GM12878 (cell line): ENCODE results near the gene LGALS9. TPM values are rescaled to one million over a fixed set of nuclear protein-coding genes. Genes with fewer than 3 reads are reported as not detected.

Experiments used
- ATAC-seq: fragments of 200-7000 bp; cut with Tn5 transposase; 3 replicates; pipeline ENCODE4 v1.9.1; 2020; ENCODE audit warnings: mild to moderate bottlenecking, moderate library complexity
- BruUV-seq: library from RNA; stranded (reverse); fragments of 400-500 nt; replicated peaks from 2 replicates; lab custom pipeline; 2021; lab: Mats Ljungman, UMichigan
- CTCF ChIA-PET: fragments of 300-600 bp; sonication (Branson Sonifier 250); formaldehyde crosslinking; extraction: SDS; loops from one replicate; lab custom pipeline; 2021; ENCODE audit warnings: inconsistent platforms; lab: Yijun Ruan, JAX
- POLR2A ChIA-PET: fragments of 350-600 bp; formaldehyde crosslinking; extraction: SDS; loops from one replicate; lab custom pipeline; 2021; ENCODE audit warnings: inconsistent platforms; lab: Charles Lee
- RAD21 ChIA-PET: fragments of 300-600 bp; sonication (Branson Sonifier 250); formaldehyde crosslinking; loops from one replicate; lab custom pipeline; 2023; ENCODE audit warnings: antibody characterized with exemption; ENCODE audit not compliant: unreplicated experiment; lab: Charles Lee
- SMC1A ChIA-PET: fragments of 300-600 bp; sonication (Branson Sonifier 250); formaldehyde crosslinking; loops from one replicate; lab custom pipeline; 2023; ENCODE audit not compliant: unreplicated experiment, uncharacterized antibody; lab: Charles Lee
- DNase-seq: peaks from one replicate; pipeline ENCODE4 v3.0.0-alpha.2; 2011; ENCODE audit warnings: low read depth, low spot score
- FAIRE-seq: peaks from 3 replicates; lab custom pipeline; 2011; peaks lifted over from hg19 to GRCh38; lab: Jason Lieb, UNC
- H2AFZ ChIP-seq: 2 replicates; pipeline ENCODE4 v1.6.0; 2011; ENCODE audit warnings: low read depth, low read length, control low read depth; ENCODE audit not compliant: control insufficient read depth
- H3K27ac ChIP-seq: 2 replicates; pipeline ENCODE4 v1.5.1; 2011; ENCODE audit warnings: control low read depth; ENCODE audit not compliant: control insufficient read depth, insufficient read depth
- H3K27me3 ChIP-seq, 2 experiments: replicated peaks in 1 of 2; 2 replicates each; pipeline versions ENCODE4 v1.6.0 to v1.6.1; 2011; ENCODE audit warnings: low read length in 1 of 2; ENCODE audit not compliant: control insufficient read depth in 2 of 2, insufficient read depth in 2 of 2
- H3K36me3 ChIP-seq, 2 experiments: 2 replicates each; pipeline ENCODE4 v1.5.1; 2011; ENCODE audit warnings: low read length in 1 of 2; ENCODE audit not compliant: control insufficient read depth in 2 of 2, insufficient read depth in 2 of 2
- H3K4me1 ChIP-seq: 2 replicates; pipeline ENCODE4 v1.6.1; 2011; ENCODE audit warnings: mild to moderate bottlenecking, low read length, moderate library complexity, mixed read lengths; ENCODE audit not compliant: control insufficient read depth, insufficient read depth
- H3K4me2 ChIP-seq: 2 replicates; pipeline ENCODE4 v1.6.0; 2011; ENCODE audit warnings: control low read depth; ENCODE audit not compliant: control insufficient read depth, insufficient read depth
- H3K4me3 ChIP-seq: fragments of 200-600 bp; sonication (generic); 2 replicates; pipeline ENCODE4 v1.5.1; 2016
- H3K79me2 ChIP-seq: 2 replicates; pipeline ENCODE4 v1.6.0; 2011; ENCODE audit warnings: low read length; ENCODE audit not compliant: control insufficient read depth, insufficient read depth
- H3K9ac ChIP-seq: 2 replicates; pipeline ENCODE4 v1.8.0; 2011; ENCODE audit warnings: low read length, control low read depth, mixed read lengths; ENCODE audit not compliant: control insufficient read depth, insufficient read depth
- H3K9me3 ChIP-seq: replicated peaks from 3 replicates; pipeline ENCODE4 v1.5.1; 2011; ENCODE audit warnings: mild to moderate bottlenecking, low read length; ENCODE audit not compliant: control insufficient read depth, insufficient read depth
- H4K20me1 ChIP-seq: 2 replicates; pipeline ENCODE4 v1.6.0; 2011; ENCODE audit not compliant: control insufficient read depth, insufficient read depth
- BCL11A ChIP-seq: IDR thresholded peaks from 2 replicates; pipeline ENCODE4 v1.6.1; 2011; ENCODE audit warnings: low read depth, low read length
- CBFB ChIP-seq: IDR thresholded peaks from 2 replicates; pipeline ENCODE4 v1.6.1; 2016; ENCODE audit warnings: antibody characterized with exemption, low read depth
- FOS ChIP-seq: IDR thresholded peaks from 3 replicates; pipeline ENCODE4 v1.6.1; 2011; ENCODE audit warnings: borderline replicate concordance; ENCODE audit not compliant: insufficient read length; ENCODE audit errors: extremely low read depth
- MTA2 ChIP-seq: fragments of 450-650 bp; IDR thresholded peaks from 2 replicates; pipeline ENCODE4 v1.6.1; 2016; ENCODE audit warnings: low read depth, mild to moderate bottlenecking, moderate library complexity
- RUNX3 ChIP-seq: IDR thresholded peaks from 2 replicates; pipeline ENCODE4 v1.6.1; 2012; ENCODE audit warnings: low read length, inconsistent platforms
- STAT3 ChIP-seq: IDR thresholded peaks from 2 replicates; pipeline ENCODE4 v1.6.1; 2011; ENCODE audit warnings: low read depth, low read length, improper control_type of control experiment
- ZNF217 ChIP-seq: fragments of 450-650 bp; IDR thresholded peaks from 2 replicates; pipeline ENCODE4 v1.6.1; 2017; ENCODE audit warnings: antibody characterized with exemption, mild to moderate bottlenecking
- WGBS: methylation state at CpG from one replicate; pipeline ENCODE4 v1.1.6; 2016; ENCODE audit warnings: low lambda C conversion rate; ENCODE audit not compliant: insufficient replicate concordance, insufficient coverage; ENCODE audit errors: missing lambda C conversion rate; 5-methylcytosine and 5-hydroxymethylcytosine counted together
- in situ Hi-C: fragments of 300-500 bp; cut with MboI; formaldehyde crosslinking; loops from 9 replicates; pipeline ENCODE4 v1.14.3; 2018; ENCODE audit warnings: mixed read lengths
- intact Hi-C: fragments of 100-400 bp; cut with micrococcal nuclease; formaldehyde crosslinking; loops from one replicate; pipeline ENCODE4 v1.14.2; 2022; ENCODE audit not compliant: unreplicated experiment
- polyA plus RNA-seq, 11 experiments: library from polyadenylated mRNA; depleted of rRNA in 4 of 11; unstranded in 6 of 11; stranded (reverse) in 5 of 11; fragments of >200 nt; fragmentation: Nextera tagmentation in 4 of 11; fragmentation: Illumina TruSeq in 1 of 11; extraction: Ambion mirVana in 4 of 11; extraction: Trizol in 1 of 11; gene quantifications; 1 replicate in 1 of 11; 2 replicates in 10 of 11; pipeline versions ENCODE4 v1.2.1 to v1.2.3, GENCODE V29; 2011 to 2016; ENCODE audit warnings: inconsistent platforms in 2 of 11, missing spikeins in 2 of 11, low read depth in 1 of 11
- total RNA-seq, 4 experiments: library from RNA; depleted of rRNA in 3 of 4; stranded (reverse); fragments of >200 nt in 3 of 4; fragmentation: Illumina TruSeq in 1 of 4; extraction: Trizol in 1 of 4; gene quantifications; 2 replicates each; pipeline versions ENCODE4 v1.2.1 to v1.2.3, GENCODE V29; 2013 to 2021
- TF ChIP-seq, protein P1 (sequence below): fragments of 450-650 bp; IDR thresholded peaks from 2 replicates; pipeline ENCODE4 v1.6.1; 2016; ENCODE audit warnings: mild to moderate bottlenecking

LGALS9 gene
- total and polyA plus RNA-seq, 10 of the 15 experiments (the other 5 are each of a cell fraction or from before 2014, with no cell fraction given) = 22.5 to 294 (median 155) TPM

DNA sequence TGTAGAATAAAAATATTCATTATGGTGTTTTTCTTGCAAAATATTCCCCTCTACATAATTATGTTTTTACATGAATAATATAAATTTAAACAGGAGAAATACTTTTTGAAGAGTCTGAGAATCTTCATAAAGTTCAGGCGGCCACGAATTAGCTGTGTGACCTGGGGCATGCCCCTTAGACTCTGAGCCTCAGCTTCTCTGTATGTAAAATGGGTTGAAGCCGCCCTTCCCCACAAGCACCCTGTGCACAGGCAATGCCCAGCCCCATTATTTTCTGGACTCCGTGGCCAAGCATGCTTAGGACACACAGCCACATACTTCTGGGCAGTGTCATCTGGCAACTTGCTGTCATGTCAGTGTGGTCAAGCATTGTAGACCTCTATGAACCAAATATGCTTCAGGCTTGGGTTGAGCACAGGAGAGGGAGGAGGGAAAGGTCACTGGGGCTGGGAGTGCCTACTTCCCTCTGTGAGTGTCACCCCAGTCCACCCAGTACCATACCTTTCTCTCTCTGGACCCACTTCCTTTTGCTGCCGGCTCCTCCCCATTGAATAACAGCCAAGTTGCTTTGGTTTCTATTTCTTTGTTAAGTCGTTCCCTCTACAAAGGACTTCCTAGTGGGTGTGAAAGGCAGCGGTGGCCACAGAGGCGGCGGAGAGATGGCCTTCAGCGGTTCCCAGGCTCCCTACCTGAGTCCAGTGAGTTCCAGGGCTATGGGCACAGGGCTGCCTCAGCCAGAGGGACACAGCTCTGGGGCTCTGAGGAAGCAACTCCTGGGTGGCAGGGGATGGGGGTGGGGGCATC lies at the start of gene LGALS9 (continued):
- TF ChIP-seq, protein P1, sequence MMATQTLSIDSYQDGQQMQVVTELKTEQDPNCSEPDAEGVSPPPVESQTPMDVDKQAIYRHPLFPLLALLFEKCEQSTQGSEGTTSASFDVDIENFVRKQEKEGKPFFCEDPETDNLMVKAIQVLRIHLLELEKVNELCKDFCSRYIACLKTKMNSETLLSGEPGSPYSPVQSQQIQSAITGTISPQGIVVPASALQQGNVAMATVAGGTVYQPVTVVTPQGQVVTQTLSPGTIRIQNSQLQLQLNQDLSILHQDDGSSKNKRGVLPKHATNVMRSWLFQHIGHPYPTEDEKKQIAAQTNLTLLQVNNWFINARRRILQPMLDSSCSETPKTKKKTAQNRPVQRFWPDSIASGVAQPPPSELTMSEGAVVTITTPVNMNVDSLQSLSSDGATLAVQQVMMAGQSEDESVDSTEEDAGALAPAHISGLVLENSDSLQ = peak; percentile 86
- TF ChIP-seq BCL11A = no peak
- TF ChIP-seq STAT3 = no peak
- no peak for TF ChIP-seq MTA2
- TF ChIP-seq RUNX3 = peak; percentile 56
- TF ChIP-seq CBFB = peak; percentile 57; the same call in 1 of the 2 replicates

DNA sequence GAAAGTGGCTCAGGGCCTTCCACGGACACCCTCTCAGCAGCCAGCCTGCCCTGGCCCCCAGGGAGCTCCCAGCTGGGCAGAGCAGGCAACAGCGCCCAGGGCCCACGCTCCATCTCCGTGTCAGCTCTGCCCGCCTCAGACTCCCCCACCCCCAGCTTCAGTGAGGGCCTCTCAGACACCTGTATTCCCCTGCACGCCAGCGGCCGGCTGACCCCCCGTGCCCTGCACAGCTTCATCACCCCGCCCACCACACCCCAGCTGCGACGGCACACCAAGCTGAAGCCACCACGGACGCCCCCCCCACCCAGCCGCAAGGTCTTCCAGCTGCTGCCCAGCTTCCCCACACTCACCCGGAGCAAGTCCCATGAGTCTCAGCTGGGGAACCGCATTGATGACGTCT lies 48.3 kb upstream of the LGALS9 start:
- intact Hi-C loops = no loop called here
- Histone ChIP-seq H3K9me3 (no peaks in the 10 kb centered on the region), H3K27me3 (no peaks in the 10 kb centered on the region), H3K4me2 (no peak overlapping the region), H3K27ac (no peak overlapping the region), H4K20me1 (peaks cover 3% of the 10 kb centered on the region; the same call in 1 of the 2 replicates), H3K36me3 (peaks cover 3 to 36% of the 10 kb centered on the region in 2 experiments; a peak in 3 of 4 replicates), H2AFZ (no peak overlapping the region), H3K79me2 (peaks cover 9% of the 10 kb centered on the region), H3K9ac (no peak overlapping the region)
- in situ Hi-C loops = loop anchor here (10.0 kb wide), 1 partner anchor 198 kb away; no protein-coding TSS in a partner anchor
- no peak for ATAC-seq
- no peak for DNase-seq
- RAD21 ChIA-PET = no interaction called here
- CTCF ChIA-PET = interaction anchor here (0.8 kb wide), 1 partner anchor 17 kb away, joined by 3 read pairs; no protein-coding TSS in a partner anchor
- 94% methylated on average over 10 of the region's 18 CpGs for WGBS
- POLR2A ChIA-PET = no interaction called here
- no TSS peak for BruUV-seq
- TF ChIP-seq FOS (no peak), ZNF217 (no peak)
- TF ChIP-seq, all 136 proteins: peak for 0
- FAIRE-seq = no peak
- Histone ChIP-seq H3K4me1 (peaks cover 32% of the 10 kb centered on the region), H3K4me3 (no peak overlapping the region)
- SMC1A ChIA-PET = no interaction called here
